Hepatocyte (in vitro differentiated cells): Measurements from ENCODE around the gene DOC2A. TPM values are rescaled to one million over a fixed set of nuclear protein-coding genes. Genes with fewer than 3 reads are reported as not detected.

Experiments
- DNase-seq: peaks from one replicate; pipeline ENCODE4 v3.0.0-alpha.2; 2016; ENCODE audit warnings: low spot score
- H2AFZ ChIP-seq: fragments of 200-600 bp; sonication (generic); 2 replicates; pipeline ENCODE4 v1.6.0; 2016; ENCODE audit warnings: antibody characterized with exemption, mild to moderate bottlenecking
- H3K27ac ChIP-seq: fragments of 200-600 bp; sonication (generic); 2 replicates; pipeline ENCODE4 v1.5.1; 2016; ENCODE audit warnings: mild to moderate bottlenecking
- H3K27me3 ChIP-seq: fragments of 200-600 bp; sonication (generic); 2 replicates; pipeline ENCODE4 v1.6.1; 2016
- H3K36me3 ChIP-seq: fragments of 200-600 bp; sonication (generic); replicated peaks from 2 replicates; pipeline ENCODE4 v1.5.1; 2016; ENCODE audit warnings: low read depth; ENCODE audit not compliant: insufficient read depth
- H3K4me1 ChIP-seq: fragments of 200-600 bp; sonication (generic); 2 replicates; pipeline ENCODE4 v1.5.1; 2016; ENCODE audit warnings: mild to moderate bottlenecking, moderate library complexity; ENCODE audit not compliant: insufficient read depth
- H3K4me2 ChIP-seq: fragments of 200-600 bp; sonication (generic); 2 replicates; pipeline ENCODE4 v1.6.0; 2016
- H3K4me3 ChIP-seq: fragments of 200-600 bp; sonication (generic); 2 replicates; pipeline ENCODE4 v1.5.1; 2016; ENCODE audit warnings: mild to moderate bottlenecking
- H3K79me2 ChIP-seq: fragments of 200-600 bp; sonication (generic); 2 replicates; pipeline ENCODE4 v1.6.0; 2017; ENCODE audit warnings: mild to moderate bottlenecking
- H3K9me2 ChIP-seq: fragments of 200-600 bp; sonication (generic); replicated peaks from 2 replicates; pipeline ENCODE4 v1.6.0; 2017; ENCODE audit warnings: mild to moderate bottlenecking; ENCODE audit not compliant: insufficient read depth
- H3K9me3 ChIP-seq: fragments of 200-600 bp; sonication (generic); 2 replicates; pipeline ENCODE4 v1.5.1; 2016; ENCODE audit warnings: low read depth, mild to moderate bottlenecking
- H4K20me1 ChIP-seq: fragments of 200-600 bp; sonication (generic); 2 replicates; pipeline ENCODE4 v1.6.0; 2016; ENCODE audit warnings: mild to moderate bottlenecking; ENCODE audit not compliant: insufficient read depth, poor library complexity, severe bottlenecking
- CTCF ChIP-seq: fragments of 200-600 bp; sonication (generic); IDR thresholded peaks from 2 replicates; pipeline ENCODE4 v1.5.1; 2016; ENCODE audit warnings: antibody characterized with exemption, mild to moderate bottlenecking; ENCODE audit not compliant: poor library complexity
- EZH2 ChIP-seq: fragments of 200-600 bp; sonication (generic); IDR thresholded peaks from 2 replicates; pipeline ENCODE4 v1.6.1; 2016; ENCODE audit warnings: antibody characterized with exemption, mild to moderate bottlenecking, borderline replicate concordance
- EZH2phosphoT487 ChIP-seq: fragments of 200-600 bp; sonication (generic); IDR thresholded peaks from one replicate; pipeline ENCODE4 v1.6.1; 2018; ENCODE audit warnings: antibody characterized with exemption, mild to moderate bottlenecking, low read depth, moderate library complexity; ENCODE audit not compliant: unreplicated experiment, severe bottlenecking
- WGBS: methylation state at CpG from one replicate; pipeline ENCODE4 v1.1.6; 2016; ENCODE audit warnings: low lambda C conversion rate; ENCODE audit errors: missing lambda C conversion rate; 5-methylcytosine and 5-hydroxymethylcytosine counted together
- polyA plus RNA-seq: library from polyadenylated mRNA; unstranded; fragments of >200 nt; fragmentation: Nextera tagmentation; extraction: Ambion mirVana; gene quantifications from 2 replicates; pipeline ENCODE4 v1.2.1, GENCODE V29; 2016
- total RNA-seq: library from RNA; depleted of rRNA; stranded (reverse); fragments of >200 nt; gene quantifications from 2 replicates; pipeline ENCODE4 v1.2.3, GENCODE V29; 2014

Gene DOC2A
- total and polyA plus RNA-seq, 2 experiments from 2014 or later: 6.9 to 13.0 TPM

GRCh38 chr16:30028438-30029076, 17.7 kb upstream of the DOC2A start:
- TF ChIP-seq EZH2 (no peak), CTCF (no peak), EZH2phosphoT487 (no peak)
- DNase-seq: peak; percentile 61
- H3K27me3 ChIP-seq: peaks cover 67% of the 10 kb centered on the region

GRCh38 chr16:30027588-30028437, 17.0 kb upstream of the DOC2A start:
- DNase-seq: no peak
- Histone ChIP-seq H3K36me3 (no peaks in the 10 kb centered on the region), H2AFZ (no peak overlapping the region), H3K4me3 (no peak overlapping the region), H3K4me1 (peaks cover 7% of the 10 kb centered on the region), H3K79me2 (no peaks in the 10 kb centered on the region), H3K4me2 (no peak overlapping the region), H4K20me1 (no peaks in the 10 kb centered on the region), H3K9me3 (no peaks in the 10 kb centered on the region), H3K27me3 (peaks cover 61% of the 10 kb centered on the region), H3K27ac (no peak overlapping the region), H3K9me2 (no peaks in the 10 kb centered on the region)
- 69% methylated on average over 13 of the region's 13 CpGs for WGBS
- TF ChIP-seq EZH2: no peak
- no peak for TF ChIP-seq CTCF
- no peak for TF ChIP-seq EZH2phosphoT487

More at GRCh38 chr16:30028438-30029076, 17.7 kb upstream of the DOC2A start:
- Histone ChIP-seq H3K36me3 (no peaks in the 10 kb centered on the region), H3K27ac (no peak overlapping the region), H3K4me1 (peaks cover 7% of the 10 kb centered on the region), H4K20me1 (no peaks in the 10 kb centered on the region), H3K4me2 (no peak overlapping the region), H3K79me2 (no peaks in the 10 kb centered on the region), H3K9me2 (no peaks in the 10 kb centered on the region), H2AFZ (no peak overlapping the region), H3K9me3 (no peaks in the 10 kb centered on the region), H3K4me3 (no peak overlapping the region)
- 22% methylated on average over 18 of the region's 18 CpGs for WGBS

GRCh38 chr16:30026449-30026848, 15.6 kb upstream of the DOC2A start:
- no peak for DNase-seq
- H3K27ac ChIP-seq: no peak overlapping the region
- no peaks in the 10 kb centered on the region for H3K36me3 ChIP-seq
- no peak overlapping the region for H3K4me2 ChIP-seq
- H4K20me1 ChIP-seq: no peaks in the 10 kb centered on the region
- WGBS: 91% methylated on average over 13 of the region's 18 CpGs
- no peaks in the 10 kb centered on the region for H3K79me2 ChIP-seq
- H2AFZ ChIP-seq: no peak overlapping the region
- TF ChIP-seq EZH2phosphoT487 (no peak), EZH2 (no peak), CTCF (no peak)
- peaks cover 6% of the 10 kb centered on the region for H3K4me1 ChIP-seq
- no peak overlapping the region for H3K4me3 ChIP-seq
- peaks cover 47% of the 10 kb centered on the region for H3K27me3 ChIP-seq
- H3K9me3 ChIP-seq: no peaks in the 10 kb centered on the region
- H3K9me2 ChIP-seq: no peaks in the 10 kb centered on the region
